ENCODE measurements around the gene IQSEC1. TPM values are rescaled to one million over a fixed set of nuclear protein-coding genes. Genes with fewer than 3 reads are reported as not detected.

Gene IQSEC1
- total RNA-seq, 3 donors from 2014 or later, result 26.9 to 45.4 (median 26.9) TPM

GRCh38 chr3:12973827-12974226 lies 99.4 kb downstream of the IQSEC1 start:
- H3K4me3 ChIP-seq, result no peak overlapping the region
- no peak for DNase-seq (ENCODE audit: low spot score in 2 of 2)
- H3K36me3 ChIP-seq, result no peaks in the 10 kb centered on the region
- H3K27me3 ChIP-seq, result no peaks in the 10 kb centered on the region
- H3K27ac ChIP-seq, result no peak overlapping the region
- intact Hi-C loops (cut with DNase I; ENCODE audit: low total_unique reads), result no loop called here
- no peak for TF ChIP-seq POLR2AphosphoS5 (IDR thresholded peaks at IDR 0.05)
- no peak for TF ChIP-seq POLR2A (IDR thresholded peaks at IDR 0.05)
- no peak for TF ChIP-seq CTCF (IDR thresholded peaks at IDR 0.05)
- H3K9me3 ChIP-seq, result no peaks in the 10 kb centered on the region
- no peaks in the 10 kb centered on the region for H3K4me1 ChIP-seq

- TF ChIP-seq POLR2AphosphoS5 (IDR thresholded peaks at IDR 0.05), result no peak
- Histone ChIP-seq H3K4me1 (no peaks in the 10 kb centered on the region), H3K27me3 (no peaks in the 10 kb centered on the region), H3K9me3 (no peaks in the 10 kb centered on the region), H3K27ac (no peak overlapping the region), H3K4me3 (no peak overlapping the region), H3K36me3 (no peaks in the 10 kb centered on the region)
- intact Hi-C loops (cut with DNase I; ENCODE audit: low total_unique reads), result no loop called here
- no peak for DNase-seq (ENCODE audit: low spot score in 2 of 2)
Observed at GRCh38 chr3:12972781-12973702, 100.2 kb downstream of the IQSEC1 start.

- Histone ChIP-seq H3K27ac (no peak overlapping the region), H3K4me3 (no peak overlapping the region), H3K9me3 (no peaks in the 10 kb centered on the region), H3K27me3 (no peaks in the 10 kb centered on the region), H3K4me1 (no peaks in the 10 kb centered on the region), H3K36me3 (no peaks in the 10 kb centered on the region)
- intact Hi-C loops (cut with DNase I; ENCODE audit: low total_unique reads), result no loop called here
- TF ChIP-seq CTCF (IDR thresholded peaks at IDR 0.05), result no peak
- no peak for TF ChIP-seq POLR2A (IDR thresholded peaks at IDR 0.05)
- no peak for TF ChIP-seq POLR2AphosphoS5 (IDR thresholded peaks at IDR 0.05)
- DNase-seq (ENCODE audit: low spot score in 2 of 2), result no peak
Observed at GRCh38 chr3:12972043-12972442, 101.2 kb downstream of the IQSEC1 start.

GRCh38 chr3:12970684-12971083 lies 102.5 kb downstream of the IQSEC1 start:
- Histone ChIP-seq H3K4me1 (no peaks in the 10 kb centered on the region), H3K36me3 (no peaks in the 10 kb centered on the region), H3K9me3 (no peaks in the 10 kb centered on the region), H3K27ac (no peak overlapping the region), H3K4me3 (no peak overlapping the region), H3K27me3 (no peaks in the 10 kb centered on the region)
- TF ChIP-seq CTCF (IDR thresholded peaks at IDR 0.05) (no peak), POLR2AphosphoS5 (IDR thresholded peaks at IDR 0.05) (no peak), POLR2A (IDR thresholded peaks at IDR 0.05) (no peak)
- DNase-seq (ENCODE audit: low spot score in 2 of 2), result no peak
- intact Hi-C loops (cut with DNase I; ENCODE audit: low total_unique reads), result no loop called here

- no peaks in the 10 kb centered on the region for H3K27me3 ChIP-seq
- no peaks in the 10 kb centered on the region for H3K9me3 ChIP-seq
- H3K27ac ChIP-seq, result no peak overlapping the region
- TF ChIP-seq CTCF (IDR thresholded peaks at IDR 0.05) (no peak), POLR2AphosphoS5 (IDR thresholded peaks at IDR 0.05) (no peak), POLR2A (IDR thresholded peaks at IDR 0.05) (no peak)
- H3K4me3 ChIP-seq, result no peak overlapping the region
- peaks cover 0 to 5% of the 10 kb centered on the region in 2 donors for H3K4me1 ChIP-seq
- no peaks in the 10 kb centered on the region for H3K36me3 ChIP-seq
- intact Hi-C loops (cut with DNase I; ENCODE audit: low total_unique reads), result loop anchor here (5.0 kb wide), 1 partner anchor 1312 kb away; no protein-coding TSS in a partner anchor
- DNase-seq (ENCODE audit: low spot score in 2 of 2), result no peak
Observed at GRCh38 chr3:12969486-12969885, 103.7 kb downstream of the IQSEC1 start.

Data from breast epithelium (tissue), 4 donors.